HEK293T (cell line): Measurements from ENCODE around the gene KCNK15.

Experiments
- CTCF ChIA-PET: fragments of 350-600 bp; formaldehyde crosslinking; extraction: SDS; loops from one replicate; lab custom pipeline; 2021; ENCODE audit warnings: antibody characterized with exemption, inconsistent platforms; lab: Yijun Ruan, JAX
- POLR2A ChIA-PET: fragments of 350-600 bp; formaldehyde crosslinking; extraction: SDS; loops from one replicate; lab custom pipeline; 2020; ENCODE audit warnings: antibody characterized with exemption, inconsistent platforms; lab: Yijun Ruan, JAX
- DNase-seq: peaks from one replicate; pipeline ENCODE4 v3.0.0; 2012; ENCODE audit warnings: mixed read lengths; ENCODE audit errors: extremely low spot score
- ARNT ChIP-seq: fragments of 450-650 bp; IDR thresholded peaks from 2 replicates; pipeline ENCODE4 v1.6.1; 2017; ENCODE audit warnings: mild to moderate bottlenecking
- BHLHE40 ChIP-seq: fragments of 450-650 bp; IDR thresholded peaks from 2 replicates; pipeline ENCODE4 v1.6.1; 2016; ENCODE audit warnings: mild to moderate bottlenecking, moderate library complexity, borderline replicate concordance
- CTBP1 ChIP-seq: fragments of 450-650 bp; IDR thresholded peaks from 2 replicates; pipeline ENCODE4 v1.6.1; 2016; ENCODE audit warnings: borderline replicate concordance
- ELF4 ChIP-seq: fragments of 450-650 bp; IDR thresholded peaks from 2 replicates; pipeline ENCODE4 v1.6.1; 2017; ENCODE audit warnings: antibody characterized with exemption
- FOXA1 ChIP-seq: fragments of 450-650 bp; IDR thresholded peaks from 2 replicates; pipeline ENCODE4 v1.6.1; 2016; ENCODE audit warnings: mild to moderate bottlenecking
- FOXK2 ChIP-seq: fragments of 450-650 bp; IDR thresholded peaks from 2 replicates; pipeline ENCODE4 v1.6.1; 2016; ENCODE audit warnings: mild to moderate bottlenecking
- FOXM1 ChIP-seq: fragments of 450-650 bp; IDR thresholded peaks from 2 replicates; pipeline ENCODE4 v1.6.1; 2017; ENCODE audit warnings: mild to moderate bottlenecking, borderline replicate concordance
- HDGF ChIP-seq: fragments of 450-650 bp; IDR thresholded peaks from 2 replicates; pipeline ENCODE4 v1.6.1; 2017; ENCODE audit warnings: antibody characterized with exemption, borderline replicate concordance
- L3MBTL2 ChIP-seq: fragments of 450-650 bp; conservative IDR thresholded peaks from 2 replicates; pipeline ENCODE4 v1.6.1; 2016; ENCODE audit warnings: mild to moderate bottlenecking
- LEF1 ChIP-seq: fragments of 450-650 bp; IDR thresholded peaks from 2 replicates; pipeline ENCODE4 v1.6.1; 2017; ENCODE audit warnings: mild to moderate bottlenecking, borderline replicate concordance
- NFRKB ChIP-seq: fragments of 450-650 bp; IDR thresholded peaks from 2 replicates; pipeline ENCODE4 v1.6.1; 2016; ENCODE audit warnings: mild to moderate bottlenecking, moderate library complexity
- SP1 ChIP-seq: fragments of 450-650 bp; IDR thresholded peaks from 2 replicates; pipeline ENCODE4 v1.6.1; 2017
- SUZ12 ChIP-seq: fragments of 450-650 bp; IDR thresholded peaks from 2 replicates; pipeline ENCODE4 v1.6.1; 2016; ENCODE audit warnings: mild to moderate bottlenecking
- TARDBP ChIP-seq: fragments of 450-650 bp; IDR thresholded peaks from 2 replicates; pipeline ENCODE4 v1.6.1; 2016
- ZNF384 ChIP-seq: fragments of 450-650 bp; IDR thresholded peaks from 2 replicates; pipeline ENCODE4 v1.6.1; 2016
- TF ChIP-seq, protein P1 (sequence below): fragments of 450-650 bp; IDR thresholded peaks from 2 replicates; pipeline ENCODE4 v1.6.1; 2016

The KCNK15 gene

DNA sequence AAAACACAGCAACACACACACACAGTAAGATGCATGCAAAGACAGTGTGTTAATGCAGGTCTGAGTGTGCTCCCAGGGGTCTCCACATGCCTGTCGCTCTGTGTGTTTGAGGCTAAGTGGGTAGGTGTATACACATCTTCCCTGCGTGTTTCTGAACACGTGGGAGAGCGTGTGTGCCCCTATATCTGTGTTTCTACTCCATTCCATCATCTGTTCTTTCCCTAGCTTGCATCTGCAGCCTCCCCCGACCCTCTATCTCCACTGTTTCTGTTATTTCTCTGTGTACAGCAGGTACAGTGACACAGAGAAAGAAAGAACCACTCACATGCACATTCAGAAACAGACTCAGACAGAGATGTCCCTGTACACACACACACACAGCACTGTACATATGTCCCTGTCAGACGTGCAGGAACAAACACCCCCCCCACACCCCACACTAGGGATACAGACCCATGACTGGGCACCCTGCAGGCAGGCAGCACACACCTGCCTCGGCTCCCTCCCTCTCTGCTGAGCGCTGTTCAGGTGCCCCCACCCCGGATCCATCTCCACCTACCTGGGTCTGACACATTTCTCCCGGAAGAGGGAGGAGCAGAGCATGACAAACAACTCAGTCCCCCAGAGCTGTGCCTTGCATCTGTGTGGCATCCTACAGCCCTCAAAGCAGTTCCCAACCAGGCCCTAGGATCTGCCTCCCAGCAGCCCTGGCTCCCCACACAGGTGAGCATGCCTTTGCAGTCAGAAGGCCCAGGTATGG lies 27.6 kb downstream of the KCNK15 start:
- DNase-seq: no peak
- CTCF ChIA-PET: no interaction called here
- POLR2A ChIA-PET: no interaction called here
- TF ChIP-seq CTBP1 (no peak), ARNT (no peak), L3MBTL2 (no peak), ZNF384 (no peak), TARDBP (no peak), FOXK2 (no peak), HDGF (no peak), FOXA1 (no peak), BHLHE40 (no peak)

DNA sequence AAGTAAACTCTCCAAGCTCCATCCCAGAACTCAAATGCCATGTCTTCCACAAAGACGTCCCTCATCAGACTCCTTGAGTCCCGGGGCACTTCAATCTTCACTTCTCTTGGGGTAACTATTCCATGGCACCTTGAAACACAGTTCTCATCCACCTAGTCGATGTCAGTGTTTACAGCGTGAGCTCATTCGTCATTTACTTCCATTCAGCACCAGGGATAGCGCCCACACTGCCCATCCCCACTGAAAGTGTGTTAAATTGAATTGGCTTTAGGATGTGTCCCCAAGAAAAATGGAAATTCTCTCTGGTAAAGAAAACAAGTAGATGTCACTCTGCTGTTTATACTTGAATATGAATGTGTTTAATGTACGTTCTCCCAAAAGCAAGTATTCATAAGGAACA lies 31.3 kb downstream of the KCNK15 start:
- TF ChIP-seq HDGF: no peak
- no peak for TF ChIP-seq CTBP1
- no peak for TF ChIP-seq ZNF384
- DNase-seq: no peak
- ChIA-PET CTCF (no interaction called here), POLR2A (no interaction called here)

DNA sequence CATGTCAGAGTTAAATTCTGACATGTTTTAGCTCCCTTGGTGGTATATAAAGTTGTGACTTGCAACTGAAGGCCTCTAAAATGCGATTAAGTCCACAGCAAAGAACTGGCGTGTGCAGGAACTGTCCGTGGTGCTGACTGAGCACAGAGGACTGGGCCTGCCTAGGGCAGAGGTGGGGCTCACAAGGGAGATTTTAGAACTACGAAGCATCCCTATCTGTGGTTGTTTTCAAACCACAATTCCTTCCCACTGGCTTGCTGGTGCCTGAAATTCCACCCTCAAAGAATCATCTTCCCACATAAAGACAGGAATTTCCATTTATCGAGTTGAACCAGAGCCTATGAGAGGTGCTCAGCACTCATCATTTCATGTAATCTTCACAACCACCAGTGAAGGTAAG lies 34.6 kb downstream of the KCNK15 start:
- DNase-seq: peak; percentile 60
- no peak for TF ChIP-seq ELF4
- TF ChIP-seq BHLHE40: no peak
- TF ChIP-seq CTBP1: no peak
- TF ChIP-seq, protein P1, sequence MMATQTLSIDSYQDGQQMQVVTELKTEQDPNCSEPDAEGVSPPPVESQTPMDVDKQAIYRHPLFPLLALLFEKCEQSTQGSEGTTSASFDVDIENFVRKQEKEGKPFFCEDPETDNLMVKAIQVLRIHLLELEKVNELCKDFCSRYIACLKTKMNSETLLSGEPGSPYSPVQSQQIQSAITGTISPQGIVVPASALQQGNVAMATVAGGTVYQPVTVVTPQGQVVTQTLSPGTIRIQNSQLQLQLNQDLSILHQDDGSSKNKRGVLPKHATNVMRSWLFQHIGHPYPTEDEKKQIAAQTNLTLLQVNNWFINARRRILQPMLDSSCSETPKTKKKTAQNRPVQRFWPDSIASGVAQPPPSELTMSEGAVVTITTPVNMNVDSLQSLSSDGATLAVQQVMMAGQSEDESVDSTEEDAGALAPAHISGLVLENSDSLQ: no peak
- no peak for TF ChIP-seq HDGF
- TF ChIP-seq LEF1: no peak
- TF ChIP-seq SP1: no peak
- TF ChIP-seq ARNT: no peak
- TF ChIP-seq TARDBP: no peak
- no peak for TF ChIP-seq FOXA1
- no peak for TF ChIP-seq FOXM1
- no peak for TF ChIP-seq NFRKB
- TF ChIP-seq L3MBTL2: no peak
- POLR2A ChIA-PET: no interaction called here
- CTCF ChIA-PET: no interaction called here

DNA sequence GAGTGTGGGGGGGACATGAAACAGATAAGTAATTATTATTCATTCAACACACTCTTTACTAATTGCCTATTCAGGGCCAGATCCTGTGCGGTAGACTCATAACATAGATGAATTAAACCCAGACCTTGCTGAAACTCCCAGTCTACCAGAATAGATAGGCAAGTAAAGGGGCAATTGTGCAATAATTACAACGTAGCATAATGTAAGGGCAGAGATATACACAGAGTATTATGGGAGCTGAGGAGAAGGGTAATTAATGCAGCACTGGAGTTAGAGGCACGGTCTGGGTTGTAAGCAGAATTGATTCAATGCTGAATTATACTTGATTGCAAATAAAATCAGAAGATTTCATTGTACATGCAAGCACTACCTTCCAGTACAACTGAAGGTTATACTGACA lies 35.5 kb downstream of the KCNK15 start:
- ChIA-PET POLR2A (no interaction called here), CTCF (no interaction called here)
- no peak for DNase-seq
- TF ChIP-seq HDGF (no peak), L3MBTL2 (no peak), SP1 (no peak), FOXK2 (no peak), FOXM1 (no peak), TARDBP (no peak), ARNT (no peak), FOXA1 (no peak), ELF4 (no peak), NFRKB (no peak), LEF1 (no peak)
- TF ChIP-seq, protein P1: no peak

DNA sequence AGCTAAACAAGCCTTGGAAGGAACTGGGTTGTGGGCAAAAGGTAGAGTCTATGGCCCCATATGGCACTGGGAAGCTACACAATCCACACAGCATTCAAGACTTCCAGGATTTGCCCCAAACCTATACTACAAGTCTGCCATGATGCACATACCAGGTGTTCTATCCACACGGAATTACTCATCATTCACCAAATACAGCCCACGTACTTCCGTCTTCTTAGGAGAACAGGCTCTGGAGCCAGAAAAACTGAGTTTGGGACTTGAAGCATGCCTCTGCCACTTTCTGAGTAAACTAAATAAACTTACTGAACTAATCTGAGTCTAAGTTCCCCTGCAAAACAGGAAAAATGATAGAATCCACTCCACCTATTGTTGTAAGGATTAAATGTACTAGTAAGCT lies 36.1 kb downstream of the KCNK15 start:
- CTCF ChIA-PET: no interaction called here
- TF ChIP-seq TARDBP (no peak), L3MBTL2 (no peak), SP1 (no peak), BHLHE40 (no peak), SUZ12 (no peak), ELF4 (no peak), FOXM1 (no peak), NFRKB (no peak), ZNF384 (no peak), ARNT (no peak), CTBP1 (no peak), HDGF (no peak), FOXK2 (no peak), LEF1 (no peak), FOXA1 (no peak)
- TF ChIP-seq, protein P1: no peak
- POLR2A ChIA-PET: no interaction called here
- no peak for DNase-seq

DNA sequence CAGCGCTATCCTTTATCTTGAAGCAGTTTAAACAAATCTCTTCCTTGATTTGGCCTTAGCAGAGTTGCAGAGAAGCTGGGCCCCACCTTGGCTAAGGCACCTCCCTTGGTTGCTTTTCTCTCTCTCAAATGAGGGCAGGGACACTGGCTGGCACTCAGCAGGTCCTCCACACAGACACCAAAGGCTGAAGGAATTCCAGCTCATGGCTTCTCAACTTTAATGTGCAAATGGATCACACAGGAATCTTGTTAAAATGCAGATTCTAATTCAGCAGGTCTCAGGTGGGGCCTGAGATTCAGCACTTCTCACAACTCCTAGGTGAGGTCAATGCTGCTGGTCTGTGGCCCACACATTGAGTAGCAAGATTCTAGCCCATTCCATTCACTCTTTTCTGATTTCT lies 39.0 kb downstream of the KCNK15 start:
- POLR2A ChIA-PET: no interaction called here
- TF ChIP-seq FOXA1 (no peak), L3MBTL2 (no peak)
- DNase-seq: no peak
- CTCF ChIA-PET: no interaction called here

GRCh38 chr20:44785768-44786167 lies 40.1 kb downstream of the KCNK15 start:
- no peak for DNase-seq
- ChIA-PET CTCF (interaction anchor here (0.7 kb wide), 1 partner anchor 95 kb away, joined by 3 read pairs; no protein-coding TSS in a partner anchor), POLR2A (no interaction called here)
- TF ChIP-seq HDGF (no peak), LEF1 (no peak), ELF4 (no peak), CTBP1 (no peak), SUZ12 (no peak), ARNT (no peak), SP1 (no peak), ZNF384 (no peak), FOXM1 (no peak), NFRKB (no peak), BHLHE40 (no peak), FOXK2 (no peak), TARDBP (no peak), FOXA1 (no peak), L3MBTL2 (no peak)
- TF ChIP-seq, protein P1: no peak
